GM12878 (cell line): Measurements from ENCODE around the gene GAK. TPM values are rescaled to one million over a fixed set of nuclear protein-coding genes. Genes with fewer than 3 reads are reported as not detected.

Experiments
- ATAC-seq: fragments of 200-7000 bp; cut with Tn5 transposase; 3 replicates; pipeline ENCODE4 v1.9.1; 2020; ENCODE audit warnings: mild to moderate bottlenecking, moderate library complexity
- BruUV-seq: library from RNA; stranded (reverse); fragments of 400-500 nt; replicated peaks from 2 replicates; lab custom pipeline; 2021; lab: Mats Ljungman, UMichigan
- CTCF ChIA-PET: fragments of 300-600 bp; sonication (Branson Sonifier 250); formaldehyde crosslinking; extraction: SDS; loops from one replicate; lab custom pipeline; 2021; ENCODE audit warnings: inconsistent platforms; lab: Yijun Ruan, JAX
- POLR2A ChIA-PET: fragments of 350-600 bp; formaldehyde crosslinking; extraction: SDS; loops from one replicate; lab custom pipeline; 2021; ENCODE audit warnings: inconsistent platforms; lab: Charles Lee
- RAD21 ChIA-PET: fragments of 300-600 bp; sonication (Branson Sonifier 250); formaldehyde crosslinking; loops from one replicate; lab custom pipeline; 2023; ENCODE audit warnings: antibody characterized with exemption; ENCODE audit not compliant: unreplicated experiment; lab: Charles Lee
- SMC1A ChIA-PET: fragments of 300-600 bp; sonication (Branson Sonifier 250); formaldehyde crosslinking; loops from one replicate; lab custom pipeline; 2023; ENCODE audit not compliant: unreplicated experiment, uncharacterized antibody; lab: Charles Lee
- DNase-seq: peaks from one replicate; pipeline ENCODE4 v3.0.0-alpha.2; 2011; ENCODE audit warnings: low read depth, low spot score
- FAIRE-seq: peaks from 3 replicates; lab custom pipeline; 2011; peaks lifted over from hg19 to GRCh38; lab: Jason Lieb, UNC
- H2AFZ ChIP-seq: 2 replicates; pipeline ENCODE4 v1.6.0; 2011; ENCODE audit warnings: low read depth, low read length, control low read depth; ENCODE audit not compliant: control insufficient read depth
- H3K27ac ChIP-seq: 2 replicates; pipeline ENCODE4 v1.5.1; 2011; ENCODE audit warnings: control low read depth; ENCODE audit not compliant: control insufficient read depth, insufficient read depth
- H3K27me3 ChIP-seq, 2 experiments: replicated peaks in 1 of 2; 2 replicates each; pipeline versions ENCODE4 v1.6.0 to v1.6.1; 2011; ENCODE audit warnings: low read length in 1 of 2; ENCODE audit not compliant: control insufficient read depth in 2 of 2, insufficient read depth in 2 of 2
- H3K36me3 ChIP-seq, 2 experiments: 2 replicates each; pipeline ENCODE4 v1.5.1; 2011; ENCODE audit warnings: low read length in 1 of 2; ENCODE audit not compliant: control insufficient read depth in 2 of 2, insufficient read depth in 2 of 2
- H3K4me1 ChIP-seq: 2 replicates; pipeline ENCODE4 v1.6.1; 2011; ENCODE audit warnings: mild to moderate bottlenecking, low read length, moderate library complexity, mixed read lengths; ENCODE audit not compliant: control insufficient read depth, insufficient read depth
- H3K4me2 ChIP-seq: 2 replicates; pipeline ENCODE4 v1.6.0; 2011; ENCODE audit warnings: control low read depth; ENCODE audit not compliant: control insufficient read depth, insufficient read depth
- H3K4me3 ChIP-seq: fragments of 200-600 bp; sonication (generic); 2 replicates; pipeline ENCODE4 v1.5.1; 2016
- H3K79me2 ChIP-seq: 2 replicates; pipeline ENCODE4 v1.6.0; 2011; ENCODE audit warnings: low read length; ENCODE audit not compliant: control insufficient read depth, insufficient read depth
- H3K9ac ChIP-seq: 2 replicates; pipeline ENCODE4 v1.8.0; 2011; ENCODE audit warnings: low read length, control low read depth, mixed read lengths; ENCODE audit not compliant: control insufficient read depth, insufficient read depth
- H3K9me3 ChIP-seq: replicated peaks from 3 replicates; pipeline ENCODE4 v1.5.1; 2011; ENCODE audit warnings: mild to moderate bottlenecking, low read length; ENCODE audit not compliant: control insufficient read depth, insufficient read depth
- H4K20me1 ChIP-seq: 2 replicates; pipeline ENCODE4 v1.6.0; 2011; ENCODE audit not compliant: control insufficient read depth, insufficient read depth
- ZBTB40 ChIP-seq: fragments of 450-650 bp; IDR thresholded peaks from 2 replicates; pipeline ENCODE4 v1.6.1; 2016; ENCODE audit warnings: mild to moderate bottlenecking, moderate library complexity, borderline replicate concordance
- ZNF274 ChIP-seq: IDR thresholded peaks from one replicate; pipeline ENCODE4 v1.8.0; 2011; ENCODE audit not compliant: insufficient read length, insufficient read depth
- ZNF384 ChIP-seq: IDR thresholded peaks from 2 replicates; pipeline ENCODE4 v1.6.1; 2012; ENCODE audit warnings: low read depth, mild to moderate bottlenecking, low read length, improper control_type of control experiment, borderline replicate concordance
- whole genome bisulfite sequencing: methylation state at CpG from one replicate; pipeline ENCODE4 v1.1.6; 2016; ENCODE audit warnings: low lambda C conversion rate; ENCODE audit not compliant: insufficient replicate concordance, insufficient coverage; ENCODE audit errors: missing lambda C conversion rate; 5-methylcytosine and 5-hydroxymethylcytosine counted together
- in situ Hi-C: fragments of 300-500 bp; cut with MboI; formaldehyde crosslinking; loops from 9 replicates; pipeline ENCODE4 v1.14.3; 2018; ENCODE audit warnings: mixed read lengths
- intact Hi-C: fragments of 100-400 bp; cut with micrococcal nuclease; formaldehyde crosslinking; loops from one replicate; pipeline ENCODE4 v1.14.2; 2022; ENCODE audit not compliant: unreplicated experiment
- polyA plus RNA-seq, 11 experiments: library from polyadenylated mRNA; depleted of rRNA in 4 of 11; unstranded in 6 of 11; stranded (reverse) in 5 of 11; fragments of >200 nt; fragmentation: Nextera tagmentation in 4 of 11; fragmentation: Illumina TruSeq in 1 of 11; extraction: Ambion mirVana in 4 of 11; extraction: Trizol in 1 of 11; gene quantifications; 1 replicate in 1 of 11; 2 replicates in 10 of 11; pipeline versions ENCODE4 v1.2.1 to v1.2.3, GENCODE V29; 2011 to 2016; ENCODE audit warnings: inconsistent platforms in 2 of 11, missing spikeins in 2 of 11, low read depth in 1 of 11
- total RNA-seq, 4 experiments: library from RNA; depleted of rRNA in 3 of 4; stranded (reverse); fragments of >200 nt in 3 of 4; fragmentation: Illumina TruSeq in 1 of 4; extraction: Trizol in 1 of 4; gene quantifications; 2 replicates each; pipeline versions ENCODE4 v1.2.1 to v1.2.3, GENCODE V29; 2013 to 2021

Gene GAK
- total and polyA plus RNA-seq, 10 of the 15 experiments (the other 5 are each of a cell fraction or from before 2014, with no cell fraction given), result 0.82 to 127 (median 53.8) TPM

- no peak for TF ChIP-seq ZBTB40
- no peak for TF ChIP-seq ZNF274
- TF ChIP-seq, all 136 proteins: peak for 0
These were observed 32.4 kb upstream of the GAK start (continued) for GRCh38 chr4:964346-965025.

DNA sequence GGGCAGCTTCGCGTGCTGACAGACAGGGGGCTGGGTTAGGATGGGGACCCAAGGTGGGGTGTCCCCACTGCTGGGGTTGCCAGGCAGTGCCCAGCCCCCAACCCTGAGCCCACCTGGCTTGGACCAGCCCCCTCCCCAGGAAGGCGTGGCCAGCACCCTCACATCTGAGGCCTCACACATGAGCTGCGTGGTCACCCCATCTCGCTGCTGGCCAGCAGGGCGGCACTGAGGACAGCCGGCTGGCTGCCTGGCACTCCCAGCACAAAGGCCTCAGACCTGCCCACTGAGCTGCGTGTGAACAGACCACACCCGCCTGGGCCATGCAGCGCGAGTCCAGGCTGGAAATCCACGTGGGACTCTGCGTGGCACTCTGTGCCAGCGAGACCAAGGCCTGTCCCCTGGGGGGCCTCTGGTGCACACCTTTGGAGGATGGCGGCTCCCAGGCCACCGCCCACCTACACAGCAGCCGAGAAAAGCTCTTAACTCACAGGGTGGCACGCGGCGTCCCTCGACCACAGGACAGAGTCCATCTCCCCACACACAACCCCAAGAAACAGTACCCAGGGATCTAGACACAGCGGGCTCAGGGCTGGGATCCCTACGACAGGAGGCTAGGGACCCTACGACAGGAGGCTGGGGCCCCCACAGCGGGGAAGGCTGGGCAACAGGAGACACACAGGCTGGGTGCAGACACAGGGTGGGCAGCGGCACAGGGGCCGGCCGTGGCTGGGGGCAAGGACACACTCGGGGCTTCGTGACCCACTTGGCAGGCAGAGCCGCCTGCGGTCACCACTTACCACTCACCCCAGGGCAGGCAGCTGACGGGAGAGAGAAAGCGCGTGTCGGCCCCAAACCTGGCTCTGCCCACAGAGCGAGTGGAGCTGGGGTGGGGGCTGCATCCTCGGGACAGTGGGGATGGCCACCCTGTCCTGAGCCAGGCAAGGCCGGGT is 31.4 kb upstream of the GAK start:
- Histone ChIP-seq H3K27me3 (no peaks in the 10 kb centered on the region), H3K36me3 (no peaks in the 10 kb centered on the region), H2AFZ (no peak overlapping the region), H3K9ac (no peak overlapping the region), H3K79me2 (no peaks in the 10 kb centered on the region), H3K9me3 (no peaks in the 10 kb centered on the region), H3K4me2 (no peak overlapping the region), H4K20me1 (no peaks in the 10 kb centered on the region), H3K4me3 (no peak overlapping the region)
- ChIA-PET SMC1A (no interaction called here), CTCF (interaction anchor here (1.1 kb wide), 1 partner anchor 29 kb away, joined by 3 read pairs; no protein-coding TSS in a partner anchor), RAD21 (no interaction called here), POLR2A (no interaction called here)
- ATAC-seq, result no peak
- intact Hi-C loops (no loop called here), in situ Hi-C loops (no loop called here)
- no TSS peak for BruUV-seq
- no peak for DNase-seq
- 81% methylated on average over 37 of the region's 39 CpGs for WGBS
- FAIRE-seq, result no peak
- no peak for TF ChIP-seq ZNF384
- TF ChIP-seq, all 136 proteins: peak for 0
- Histone ChIP-seq H3K27ac (no peak overlapping the region), H3K4me1 (no peaks in the 10 kb centered on the region)
